T follicular helper cell (primary cell): Measurements from ENCODE around the gene RNF151.

Source experiments
- DNase-seq: peaks from one replicate; pipeline ENCODE4 v3.0.0-alpha.2; 2020; ENCODE audit warnings: low read depth

The RNF151 gene

GRCh38 chr16:1976951-1977874 is 10.6 kb downstream of the RNF151 start:
- no peak for DNase-seq

- no peak for DNase-seq
Measured at GRCh38 chr16:1977875-1978268, 11.2 kb downstream of the RNF151 start.

GRCh38 chr16:1978476-1979120 is 11.9 kb downstream of the RNF151 start:
- DNase-seq = no peak

- DNase-seq = no peak
Measured at GRCh38 chr16:1979271-1980029, 12.8 kb downstream of the RNF151 start.

- DNase-seq = no peak
Measured at GRCh38 chr16:1980030-1980769, 13.5 kb downstream of the RNF151 start.

GRCh38 chr16:1980770-1981087 is 14.1 kb downstream of the RNF151 start:
- no peak for DNase-seq

- no peak for DNase-seq
Measured at GRCh38 chr16:1981398-1981836, 14.8 kb downstream of the RNF151 start, which contains the start of gene NOXO1. Gene NOXO1 (minus strand): TSS chr16:1981469. CDS start chr16:1981179, 290 bp downstream.

- DNase-seq = no peak
Measured at GRCh38 chr16:1982013-1982433, 15.4 kb downstream of the RNF151 start.

GRCh38 chr16:1982991-1983543 is 16.4 kb downstream of the RNF151 start:
- no peak for DNase-seq

GRCh38 chr16:1983544-1984346 is 17.1 kb downstream of the RNF151 start, which contains the start of gene GFER:
Gene GFER (plus strand): TSS chr16:1984193. CDS start chr16:1984219, 26 bp downstream.
- no peak for DNase-seq

- DNase-seq = no peak
Measured at GRCh38 chr16:1984347-1985225, 17.9 kb downstream of the RNF151 start.

GRCh38 chr16:1985466-1986150 is 19.0 kb downstream of the RNF151 start:
- DNase-seq = no peak

- DNase-seq = no peak
Measured at GRCh38 chr16:1987198-1987597, 20.5 kb downstream of the RNF151 start.

- no peak for DNase-seq
Measured at GRCh38 chr16:1989209-1990100, 22.8 kb downstream of the RNF151 start, which contains the start of gene SYNGR3. Gene SYNGR3 (plus strand): TSS chr16:1989970. CDS start chr16:1990103, 133 bp downstream.

- no peak for DNase-seq
Measured at GRCh38 chr16:1990101-1990350, 23.4 kb downstream of the RNF151 start.

GRCh38 chr16:1990351-1991134 is 23.9 kb downstream of the RNF151 start:
- no peak for DNase-seq

- DNase-seq = peak; percentile 29
Measured at GRCh38 chr16:1991135-1991551, 24.5 kb downstream of the RNF151 start.
